Gastroesophageal sphincter (tissue), 4 donors: ENCODE results near the gene IMPDH2. TPM values are rescaled to one million over a fixed set of nuclear protein-coding genes. Genes with fewer than 3 reads are reported as not detected.

Experiments
- ATAC-seq: fragments of 150-250 bp; one replicate; pipeline ENCODE4 v1.9.1; 2016; ENCODE audit warnings: mild to moderate bottlenecking, moderate library complexity
- H3K27ac ChIP-seq, 4 donors: fragments of 200-600 bp; sonication (generic) in 3 of 4; 1 replicate in 3 of 4; 2 replicates in 1 of 4; pipeline ENCODE4 v1.5.1; 2016 to 2019
- H3K27me3 ChIP-seq: fragments of 200-600 bp; sonication (generic); one replicate; pipeline ENCODE4 v1.5.1; 2019
- H3K36me3 ChIP-seq, 2 donors: fragments of 200-600 bp; sonication (generic); one replicate each; pipeline ENCODE4 v1.5.1; 2019; ENCODE audit warnings: control low read depth in 1 of 2
- H3K4me1 ChIP-seq, 3 donors: fragments of 200-600 bp; sonication (generic); 1 replicate in 2 of 3; 2 replicates in 1 of 3; pipeline ENCODE4 v1.5.1; 2016 to 2019; ENCODE audit warnings: control low read depth in 2 of 3
- H3K4me3 ChIP-seq, 2 donors: fragments of 200-600 bp; sonication (generic); one replicate each; pipeline ENCODE4 v1.5.1; 2019; ENCODE audit warnings: mild to moderate bottlenecking in 1 of 2, moderate library complexity in 1 of 2
- H3K9me3 ChIP-seq, 3 donors: fragments of 200-600 bp; sonication (generic); one replicate each; pipeline ENCODE4 v1.5.1; 2017 to 2019; ENCODE audit warnings: control low read depth in 2 of 3
- CTCF ChIP-seq, 4 experiments: fragments of 200-600 bp in 2 of 4; fragments of 450-650 bp in 2 of 4; sonication (generic) in 1 of 4; IDR thresholded peaks; one replicate each; pipeline ENCODE4 v1.5.1; 2017 to 2019; ENCODE audit warnings: antibody characterized with exemption in 4 of 4, mild to moderate bottlenecking in 2 of 4, moderate library complexity in 2 of 4
- EP300 ChIP-seq: sonication (generic); formaldehyde crosslinking; IDR thresholded peaks from one replicate; pipeline ENCODE4 v1.6.1; 2017; ENCODE audit warnings: antibody characterized with exemption, mild to moderate bottlenecking
- POLR2A ChIP-seq, 2 donors: fragments of 450-650 bp; IDR thresholded peaks; one replicate each; pipeline ENCODE4 v1.6.1; 2017; ENCODE audit warnings: antibody characterized with exemption in 2 of 2, mild to moderate bottlenecking in 2 of 2, moderate library complexity in 1 of 2
- POLR2AphosphoS5 ChIP-seq: sonication (generic); formaldehyde crosslinking; IDR thresholded peaks from one replicate; pipeline ENCODE4 v1.6.1; 2017; ENCODE audit warnings: antibody characterized with exemption
- WGBS, 2 donors: methylation state at CpG; one replicate each; pipeline ENCODE4 v1.1.5; 2018; ENCODE audit warnings: low coverage in 1 of 2; 5-methylcytosine and 5-hydroxymethylcytosine counted together
- total RNA-seq, 4 donors: library from RNA; depleted of rRNA; stranded (reverse); fragments of >200 nt; gene quantifications; one replicate each; pipeline ENCODE4 v1.1.0, GENCODE V29; 2016

IMPDH2 gene
- total RNA-seq: 100 to 1,000 TPM in 3 of 4 donors, 10 to 100 TPM in 1; 89.8 to 179 (median 118) TPM

GRCh38 chr3:49028673-49029562, at the start of gene IMPDH2:
IMPDH2 (minus strand) TSS chr3:49029398; CDS start chr3:49029350, 48 bp downstream.
- no peaks in the 10 kb centered on the region for H3K9me3 ChIP-seq
- 20% methylated on average over 2 of the region's 55 CpGs; no CpG with 5 or more reads in 1 of the 2 donors for WGBS, 2 donors
- H3K4me3 ChIP-seq: peak within 1 kb of the TSS; percentile 50 to 71
- peak; percentile 97 to 98 for TF ChIP-seq POLR2A (IDR thresholded peaks at IDR 0.05)
- no peak for TF ChIP-seq EP300
- TF ChIP-seq POLR2AphosphoS5: peak; percentile 99
- peak in 1 of 4 experiments; percentile 37 for TF ChIP-seq CTCF (IDR thresholded peaks at IDR 0.05)
- no peaks in the 10 kb centered on the region for H3K27me3 ChIP-seq
- H3K36me3 ChIP-seq: peaks cover 3 to 78% of the 10 kb centered on the region in 2 donors
- peak; percentile 97 for ATAC-seq
- peak within 1 kb of the TSS; percentile 93 to 97 (median 94) for H3K27ac ChIP-seq
- H3K4me1 ChIP-seq: peaks cover 0 to 61% (median 9%) of the 10 kb centered on the region in 3 donors

- ATAC-seq: no peak
- Histone ChIP-seq H3K36me3 (peaks cover 0 to 71% of the 10 kb centered on the region in 2 donors), H3K4me3 (no peak overlapping the region), H3K9me3 (no peaks in the 10 kb centered on the region), H3K27me3 (no peaks in the 10 kb centered on the region), H3K27ac (no peak overlapping the region), H3K4me1 (peaks cover 0 to 19% (median 0%) of the 10 kb centered on the region in 3 donors)
- TF ChIP-seq CTCF (IDR thresholded peaks at IDR 0.05) (no peak), POLR2A (IDR thresholded peaks at IDR 0.05) (no peak), POLR2AphosphoS5 (no peak), EP300 (no peak)
- WGBS, 2 donors: 80 to 91% methylated on average over 3 of the region's 4 CpGs
Measured at GRCh38 chr3:49076646-49077045, 47.4 kb upstream of the IMPDH2 start.

GRCh38 chr3:49076116-49076515, 46.9 kb upstream of the IMPDH2 start:
- no peak overlapping the region for H3K4me3 ChIP-seq
- WGBS, 2 donors: 81 to 100% methylated on average over 1 to 9 of the region's 13 CpGs
- TF ChIP-seq POLR2AphosphoS5: no peak
- TF ChIP-seq CTCF (IDR thresholded peaks at IDR 0.05): no peak
- no peak for TF ChIP-seq POLR2A (IDR thresholded peaks at IDR 0.05)
- TF ChIP-seq EP300: no peak
- peaks cover 0 to 76% of the 10 kb centered on the region in 2 donors for H3K36me3 ChIP-seq
- no peak overlapping the region for H3K27ac ChIP-seq
- H3K9me3 ChIP-seq: no peaks in the 10 kb centered on the region
- no peaks in the 10 kb centered on the region for H3K27me3 ChIP-seq
- no peak for ATAC-seq
- H3K4me1 ChIP-seq: peaks cover 0 to 17% (median 0%) of the 10 kb centered on the region in 3 donors

GRCh38 chr3:49058011-49058410, 28.8 kb upstream of the IMPDH2 start:
- TF ChIP-seq POLR2AphosphoS5 (no peak), CTCF (IDR thresholded peaks at IDR 0.05) (no peak), POLR2A (IDR thresholded peaks at IDR 0.05) (no peak), EP300 (no peak)
- Histone ChIP-seq H3K4me3 (no peak overlapping the region), H3K27ac (no peak overlapping the region), H3K4me1 (peaks cover 0 to 12% (median 0%) of the 10 kb centered on the region in 3 donors), H3K9me3 (no peaks in the 10 kb centered on the region), H3K27me3 (no peaks in the 10 kb centered on the region), H3K36me3 (peaks cover 4 to 82% of the 10 kb centered on the region in 2 donors)
- WGBS, 2 donors: 80 to 94% methylated on average over 2 to 7 of the region's 7 CpGs
- ATAC-seq: no peak
